Breast epithelium (tissue), 3 donors: ENCODE measurements around the gene NR5A2.

ENCODE experiments used
- POLR2A ChIP-seq: fragments of 450-650 bp; IDR thresholded peaks from one replicate; pipeline ENCODE4 v1.6.1; 2016; ENCODE audit warnings: antibody characterized with exemption, mild to moderate bottlenecking, moderate library complexity
- POLR2AphosphoS5 ChIP-seq, 3 donors: sonication (generic); formaldehyde crosslinking; IDR thresholded peaks; one replicate each; pipeline ENCODE4 v1.6.1; 2017; ENCODE audit warnings: antibody characterized with exemption in 3 of 3
- TF ChIP-seq, protein P1 (sequence below), 3 donors: fragments of 450-650 bp; IDR thresholded peaks; one replicate each; pipeline ENCODE4 v1.5.1; 2016 to 2017; ENCODE audit warnings: antibody characterized with exemption in 3 of 3, mild to moderate bottlenecking in 3 of 3, moderate library complexity in 3 of 3

DNA sequence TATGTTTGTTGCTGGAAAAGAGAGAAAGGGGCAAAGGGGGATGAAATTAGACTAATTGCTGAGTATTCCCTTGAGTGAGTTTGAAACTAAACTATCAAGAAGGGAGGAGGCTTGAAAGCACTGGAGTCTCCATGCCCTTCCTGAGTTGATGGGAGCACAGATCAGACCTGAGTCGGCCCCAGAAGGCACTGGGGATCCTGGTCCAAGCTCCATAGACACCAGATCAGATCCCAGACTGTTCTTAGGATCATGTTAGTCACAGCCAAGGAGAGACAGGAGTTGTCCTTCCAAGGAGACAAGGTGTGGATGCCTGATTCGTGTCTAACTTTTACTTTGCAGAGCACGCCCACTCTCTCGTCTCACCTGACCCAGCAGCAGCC is 152.3 kb downstream of the NR5A2 start:
- TF ChIP-seq, protein P1, sequence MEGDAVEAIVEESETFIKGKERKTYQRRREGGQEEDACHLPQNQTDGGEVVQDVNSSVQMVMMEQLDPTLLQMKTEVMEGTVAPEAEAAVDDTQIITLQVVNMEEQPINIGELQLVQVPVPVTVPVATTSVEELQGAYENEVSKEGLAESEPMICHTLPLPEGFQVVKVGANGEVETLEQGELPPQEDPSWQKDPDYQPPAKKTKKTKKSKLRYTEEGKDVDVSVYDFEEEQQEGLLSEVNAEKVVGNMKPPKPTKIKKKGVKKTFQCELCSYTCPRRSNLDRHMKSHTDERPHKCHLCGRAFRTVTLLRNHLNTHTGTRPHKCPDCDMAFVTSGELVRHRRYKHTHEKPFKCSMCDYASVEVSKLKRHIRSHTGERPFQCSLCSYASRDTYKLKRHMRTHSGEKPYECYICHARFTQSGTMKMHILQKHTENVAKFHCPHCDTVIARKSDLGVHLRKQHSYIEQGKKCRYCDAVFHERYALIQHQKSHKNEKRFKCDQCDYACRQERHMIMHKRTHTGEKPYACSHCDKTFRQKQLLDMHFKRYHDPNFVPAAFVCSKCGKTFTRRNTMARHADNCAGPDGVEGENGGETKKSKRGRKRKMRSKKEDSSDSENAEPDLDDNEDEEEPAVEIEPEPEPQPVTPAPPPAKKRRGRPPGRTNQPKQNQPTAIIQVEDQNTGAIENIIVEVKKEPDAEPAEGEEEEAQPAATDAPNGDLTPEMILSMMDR (IDR thresholded peaks at IDR 0.05): no peak
- TF ChIP-seq POLR2AphosphoS5 (IDR thresholded peaks at IDR 0.05): no peak
- no peak for TF ChIP-seq POLR2A
